GM13977 (cell line): ENCODE results near the gene YKT6.
"Not testable (repeated sequence)": the region's sequence is repeated elsewhere in the genome, so short reads cannot be mapped to it uniquely, and the experiment has no call there.

Experiments
- DNase-seq: peaks from one replicate; pipeline ENCODE4 v3.0.0; 2012; ENCODE audit warnings: low spot score
- in situ Hi-C: fragments of 300-500 bp; cut with MboI; formaldehyde crosslinking; loops from one replicate; pipeline ENCODE4 v1.12.0; 2022; ENCODE audit warnings: low sequenced_read_pairs, low pct_unique_long_range_greater_than_20kb, mixed read lengths, inconsistent platforms; ENCODE audit not compliant: unreplicated experiment
- TF ChIP-seq, protein P1 (sequence below): IDR thresholded peaks from 2 replicates; pipeline ENCODE4 v1.5.1; 2012; ENCODE audit warnings: mild to moderate bottlenecking, control low read depth; ENCODE audit not compliant: insufficient read depth; ENCODE audit errors: extremely low read depth, missing control alignments

Gene YKT6

DNA sequence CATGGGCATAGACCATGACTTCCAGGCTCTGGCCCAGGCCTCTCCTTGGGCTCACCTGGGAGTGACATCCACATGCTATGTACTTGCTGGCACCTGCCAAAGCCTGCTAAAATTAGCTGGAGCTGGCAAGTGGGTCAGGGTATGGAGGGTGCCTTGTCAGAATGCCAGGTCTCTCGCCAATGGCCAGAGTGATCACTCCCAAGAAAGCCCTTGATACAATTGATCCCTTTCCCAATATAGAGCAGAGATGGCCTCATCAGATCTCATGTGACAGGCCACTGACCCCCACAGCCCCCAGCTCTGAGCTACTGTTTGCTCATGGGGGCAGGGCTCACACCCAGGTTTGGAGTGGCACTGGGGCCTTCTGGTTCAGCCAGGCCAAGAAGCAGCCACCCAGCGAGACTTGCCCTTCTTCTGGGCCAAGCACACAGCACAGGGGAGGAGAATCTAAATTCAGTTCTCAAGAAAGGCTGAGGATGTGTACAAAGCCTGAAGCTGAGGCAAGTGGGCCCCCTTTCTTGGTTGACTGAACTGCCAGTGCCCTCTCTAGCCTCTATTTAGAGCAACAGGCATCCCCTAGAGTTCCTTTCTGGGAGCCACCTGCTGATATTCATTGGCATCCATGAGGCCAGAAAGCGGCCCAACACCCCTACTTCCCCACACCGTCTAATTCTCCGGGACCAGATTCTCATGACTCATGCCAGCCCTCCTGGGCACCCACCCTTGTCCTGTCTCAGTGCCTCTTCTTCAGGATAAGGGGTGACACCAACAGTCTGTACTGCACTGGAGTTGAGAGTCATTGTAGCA, 40.8 kb upstream of the YKT6 start:
- in situ Hi-C loops = no loop called here
- no peak for DNase-seq
- TF ChIP-seq, protein P1, sequence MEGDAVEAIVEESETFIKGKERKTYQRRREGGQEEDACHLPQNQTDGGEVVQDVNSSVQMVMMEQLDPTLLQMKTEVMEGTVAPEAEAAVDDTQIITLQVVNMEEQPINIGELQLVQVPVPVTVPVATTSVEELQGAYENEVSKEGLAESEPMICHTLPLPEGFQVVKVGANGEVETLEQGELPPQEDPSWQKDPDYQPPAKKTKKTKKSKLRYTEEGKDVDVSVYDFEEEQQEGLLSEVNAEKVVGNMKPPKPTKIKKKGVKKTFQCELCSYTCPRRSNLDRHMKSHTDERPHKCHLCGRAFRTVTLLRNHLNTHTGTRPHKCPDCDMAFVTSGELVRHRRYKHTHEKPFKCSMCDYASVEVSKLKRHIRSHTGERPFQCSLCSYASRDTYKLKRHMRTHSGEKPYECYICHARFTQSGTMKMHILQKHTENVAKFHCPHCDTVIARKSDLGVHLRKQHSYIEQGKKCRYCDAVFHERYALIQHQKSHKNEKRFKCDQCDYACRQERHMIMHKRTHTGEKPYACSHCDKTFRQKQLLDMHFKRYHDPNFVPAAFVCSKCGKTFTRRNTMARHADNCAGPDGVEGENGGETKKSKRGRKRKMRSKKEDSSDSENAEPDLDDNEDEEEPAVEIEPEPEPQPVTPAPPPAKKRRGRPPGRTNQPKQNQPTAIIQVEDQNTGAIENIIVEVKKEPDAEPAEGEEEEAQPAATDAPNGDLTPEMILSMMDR = no peak

DNA sequence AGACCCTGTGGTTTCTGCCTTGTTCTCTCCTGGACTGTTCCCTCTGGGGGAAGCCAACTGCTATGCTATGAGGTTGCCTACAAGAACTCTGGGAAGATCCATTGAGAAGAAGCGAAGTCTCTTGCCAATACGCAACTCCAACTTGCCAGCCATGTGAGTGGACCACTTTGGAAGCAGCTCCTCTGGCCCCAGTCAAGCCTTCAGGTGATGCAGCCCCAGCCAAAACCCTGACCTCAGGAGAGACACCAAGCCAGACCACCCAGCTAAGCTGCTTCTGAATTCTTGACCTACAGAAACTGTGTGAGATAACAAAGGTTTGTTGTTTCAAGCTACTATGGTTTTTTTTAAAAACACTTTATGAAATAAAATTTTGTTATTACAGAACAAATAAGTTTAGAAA, 39.4 kb upstream of the YKT6 start:
- in situ Hi-C loops = no loop called here
- TF ChIP-seq, protein P1 = no peak
- DNase-seq = no peak

DNA sequence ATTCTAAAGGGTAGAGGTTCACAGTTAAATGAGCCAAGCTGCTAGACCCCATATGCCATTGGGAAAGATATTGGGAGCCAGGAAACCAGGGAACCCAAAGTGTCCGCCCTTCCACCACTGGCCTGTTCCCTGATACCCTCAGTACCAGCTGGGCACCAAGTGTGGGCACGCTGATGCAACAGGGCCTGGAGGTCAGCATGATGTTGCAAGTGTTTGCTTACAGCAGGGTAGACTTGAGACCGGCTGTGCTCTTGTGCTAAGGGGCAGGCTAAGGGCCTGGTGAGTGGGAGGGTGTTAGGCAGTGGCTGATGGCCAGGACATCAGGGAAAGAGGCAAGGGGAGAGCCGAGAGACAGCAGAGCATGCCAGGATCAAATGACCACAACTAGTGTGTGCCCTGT, 38.6 kb upstream of the YKT6 start:
- TF ChIP-seq, protein P1 = no peak
- in situ Hi-C loops = no loop called here
- DNase-seq = no peak

- in situ Hi-C loops = no loop called here
- no peak for DNase-seq
- TF ChIP-seq, protein P1 = no peak
These were observed 37.9 kb upstream of the YKT6 start for GRCh38 chr7:44162785-44163395.

GRCh38 chr7:44163591-44163990, 37.2 kb upstream of the YKT6 start:
- in situ Hi-C loops = no loop called here
- TF ChIP-seq, protein P1 = no peak
- no peak for DNase-seq

GRCh38 chr7:44167920-44168319, 32.9 kb upstream of the YKT6 start:
- in situ Hi-C loops = no loop called here
- TF ChIP-seq, protein P1 = no peak
- no peak for DNase-seq

DNA sequence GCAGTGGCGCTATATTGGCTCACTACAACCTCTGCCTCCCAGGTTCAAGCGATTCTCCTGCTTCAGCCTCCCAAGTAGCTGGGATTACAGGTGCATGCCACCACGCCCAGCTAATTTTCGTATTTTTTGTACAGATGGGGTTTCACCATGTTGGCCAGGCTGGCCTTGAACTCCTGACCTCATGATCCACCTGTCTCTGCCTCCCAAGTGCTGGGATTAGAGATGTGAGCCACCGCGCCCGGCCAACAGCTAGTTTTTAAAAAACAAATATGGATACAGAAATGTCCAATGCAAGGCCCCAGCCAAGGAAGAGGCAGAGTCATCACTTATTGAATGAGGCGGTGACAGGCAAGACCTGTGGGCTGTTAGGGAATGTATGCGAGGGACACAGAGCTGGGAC, 28.9 kb upstream of the YKT6 start:
- DNase-seq, in situ Hi-C loops: not testable (repeated sequence)
